Measurements from ENCODE around the gene PIWIL4.
"Not testable (repeated sequence)": the region's sequence is repeated elsewhere in the genome, so short reads cannot be mapped to it uniquely, and the experiment has no call there.

The PIWIL4 gene

GRCh38 chr11:94638301-94638901 lies 71.2 kb downstream of the PIWIL4 start:
- DNase-seq (ENCODE audit: low read depth): no peak

- no peak for DNase-seq (ENCODE audit: low read depth)
Observed at GRCh38 chr11:94638902-94639373, 71.8 kb downstream of the PIWIL4 start.

GRCh38 chr11:94639901-94640721 lies 72.9 kb downstream of the PIWIL4 start:
- DNase-seq (ENCODE audit: low read depth): no peak

GRCh38 chr11:94641167-94641761 lies 74.1 kb downstream of the PIWIL4 start:
- DNase-seq (ENCODE audit: low read depth): no peak

- not testable (repeated sequence) for DNase-seq (ENCODE audit: low read depth)
Observed at GRCh38 chr11:94643186-94643585, 76.0 kb downstream of the PIWIL4 start.

GRCh38 chr11:94647926-94648325 lies 80.8 kb downstream of the PIWIL4 start:
- no peak for DNase-seq (ENCODE audit: low read depth)

- no peak for DNase-seq (ENCODE audit: low read depth)
Observed at GRCh38 chr11:94648789-94649188, 81.6 kb downstream of the PIWIL4 start.

- DNase-seq (ENCODE audit: low read depth): no peak
Observed at GRCh38 chr11:94649254-94649653, 82.1 kb downstream of the PIWIL4 start.

- DNase-seq (ENCODE audit: low read depth): no peak
Observed at GRCh38 chr11:94649964-94650623, 82.9 kb downstream of the PIWIL4 start.

GRCh38 chr11:94650756-94651155 lies 83.6 kb downstream of the PIWIL4 start:
- DNase-seq (ENCODE audit: low read depth): no peak

- DNase-seq (ENCODE audit: low read depth): no peak
Observed at GRCh38 chr11:94652735-94653284, 85.6 kb downstream of the PIWIL4 start.

- DNase-seq (ENCODE audit: low read depth): no peak
Observed at GRCh38 chr11:94653561-94653960, 86.4 kb downstream of the PIWIL4 start.

- DNase-seq (ENCODE audit: low read depth): no peak
Observed at GRCh38 chr11:94654201-94654600, 87.0 kb downstream of the PIWIL4 start.

GRCh38 chr11:94655291-94655690 lies 88.1 kb downstream of the PIWIL4 start:
- DNase-seq (ENCODE audit: low read depth): no peak

DNA sequence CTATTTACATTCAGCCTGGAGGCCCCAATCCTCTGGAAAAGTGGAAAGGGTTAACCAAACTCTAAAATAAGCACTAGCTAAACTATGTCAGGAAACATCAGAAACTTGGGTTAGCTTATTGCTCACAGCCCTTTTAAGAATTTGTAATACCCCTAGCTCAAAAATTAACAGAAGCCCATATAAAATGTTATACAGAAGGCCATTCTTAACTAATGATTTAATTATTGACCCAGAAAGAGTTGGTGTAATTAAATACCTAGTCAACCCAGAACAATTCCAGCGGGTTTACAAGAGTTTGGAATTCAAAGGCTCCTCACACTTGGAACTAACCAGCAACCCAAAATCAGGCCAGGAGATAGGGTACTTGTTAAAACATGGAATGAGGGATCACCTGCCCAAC lies 88.8 kb downstream of the PIWIL4 start:
- no peak for DNase-seq (ENCODE audit: low read depth)

DNA sequence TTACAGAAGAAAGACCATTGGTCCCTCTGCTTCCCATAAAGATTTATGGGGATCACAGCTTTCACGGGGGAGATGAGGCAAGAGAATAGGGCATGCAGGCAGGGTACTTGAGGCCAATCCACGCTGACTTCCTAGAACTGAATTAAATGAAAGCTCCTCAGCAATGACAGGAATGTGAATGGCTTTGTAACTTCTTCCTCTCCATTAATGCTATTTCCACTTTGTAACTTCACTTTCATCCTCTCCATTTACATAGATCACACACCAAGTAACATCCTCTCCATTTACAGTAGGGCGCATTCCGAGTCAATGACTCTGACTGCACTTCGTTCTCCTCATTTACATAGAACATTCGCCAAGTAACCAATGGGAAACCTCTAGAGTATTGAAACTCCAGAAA lies 89.8 kb downstream of the PIWIL4 start:
- DNase-seq (ENCODE audit: low read depth): no peak

- DNase-seq (ENCODE audit: low read depth): no peak
Observed at GRCh38 chr11:94657629-94658028, 90.5 kb downstream of the PIWIL4 start.

GRCh38 chr11:94658386-94658785 lies 91.2 kb downstream of the PIWIL4 start:
- DNase-seq (ENCODE audit: low read depth): no peak

DNA sequence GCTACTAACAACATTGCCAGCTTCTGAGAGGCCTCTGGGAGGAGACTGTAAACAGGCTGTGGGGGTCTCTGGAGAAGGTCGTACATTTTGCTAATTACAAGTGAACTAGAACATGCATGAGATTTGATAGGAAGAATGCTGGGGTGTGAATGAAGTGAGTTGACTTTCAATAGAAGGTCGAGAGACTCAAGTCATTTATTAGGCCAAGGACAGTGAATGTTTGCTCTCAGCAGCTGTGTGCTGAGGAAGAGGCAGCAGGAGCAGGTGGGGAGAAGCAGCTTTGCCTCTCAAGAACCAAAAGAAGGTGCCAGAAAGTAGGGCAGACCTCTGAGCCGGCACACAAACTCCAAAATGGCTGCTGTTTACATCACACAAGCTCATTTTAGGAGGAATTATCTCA lies 91.7 kb downstream of the PIWIL4 start:
- no peak for DNase-seq (ENCODE audit: low read depth)

DNA sequence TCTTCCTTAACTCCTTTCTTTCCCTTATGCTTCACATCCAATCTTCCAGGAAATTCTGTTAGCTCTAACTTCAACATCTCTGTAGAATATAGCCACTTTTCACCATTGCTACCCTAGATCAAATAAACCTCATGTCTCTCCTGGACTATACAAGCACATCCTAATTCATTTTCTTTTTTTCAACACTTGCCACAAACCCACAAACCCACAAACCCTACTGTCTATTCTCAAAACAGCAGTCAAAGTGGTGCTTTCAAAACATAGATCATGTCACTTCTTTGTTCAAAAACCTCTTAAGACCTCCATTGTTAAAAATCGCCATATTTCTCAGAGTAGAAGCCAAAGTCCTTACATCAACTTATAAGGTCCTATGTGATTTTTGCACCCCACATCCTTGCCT lies 94.3 kb downstream of the PIWIL4 start:
- no peak for DNase-seq (ENCODE audit: low read depth)

DNA sequence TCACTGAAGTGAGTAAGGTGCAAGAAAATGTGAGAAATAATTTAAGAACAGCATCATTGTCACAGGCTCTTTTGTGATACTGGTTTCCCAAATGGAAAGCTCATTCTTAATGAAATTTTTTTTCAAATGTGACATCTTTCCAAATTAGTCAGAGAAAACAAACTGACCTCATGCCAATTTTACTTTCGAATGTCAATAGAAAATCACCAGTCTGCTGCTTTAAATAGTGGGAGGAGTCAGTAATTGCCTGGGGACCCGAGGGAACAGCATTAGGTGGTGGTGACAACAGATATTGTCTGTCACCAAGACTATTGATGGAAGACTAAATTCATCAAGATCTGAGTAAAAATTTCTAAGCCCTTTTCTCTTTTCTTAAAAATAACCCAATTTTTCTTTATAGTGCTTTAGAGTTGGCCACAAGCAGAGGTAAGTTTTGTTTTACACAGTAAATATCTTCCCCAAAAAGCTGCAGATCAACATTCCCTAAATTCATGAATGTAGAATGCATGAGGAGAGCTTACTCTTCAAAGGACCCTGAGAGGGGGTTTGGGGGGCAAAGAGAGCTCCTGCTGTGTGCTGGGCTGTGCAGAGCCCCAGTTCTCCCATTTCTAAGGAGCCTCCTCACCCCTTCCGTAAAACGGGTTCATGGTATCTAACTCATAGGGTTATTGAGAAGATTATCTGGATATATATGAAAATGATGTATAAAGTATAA lies 95.1 kb downstream of the PIWIL4 start:
- no peak for DNase-seq (ENCODE audit: low read depth)

Data from activated T-helper 9 cell treated with anti-CD3 and anti-CD28 coated beads, Interleukin-2, amount 50 U/mL, for 16 hours (primary cell).